Brain microvascular endothelial cell (primary cell): ENCODE data around the gene SHMT2.

Source experiments
- DNase-seq: peaks from one replicate; pipeline ENCODE4 v3.0.0-alpha.2; 2020
- H3K27ac ChIP-seq: fragments of 250-450 bp; sonication (Bioruptor Pico); 2 replicates; pipeline ENCODE4 v1.5.1; 2020; ENCODE audit warnings: mild to moderate bottlenecking, moderate library complexity
- H3K27me3 ChIP-seq: fragments of 250-450 bp; sonication (Bioruptor Pico); replicated peaks from 2 replicates; pipeline ENCODE4 v1.5.1; 2020; ENCODE audit warnings: mild to moderate bottlenecking
- H3K36me3 ChIP-seq: fragments of 250-450 bp; sonication (Bioruptor Pico); replicated peaks from 2 replicates; pipeline ENCODE4 v1.5.1; 2020; ENCODE audit warnings: mild to moderate bottlenecking
- H3K4me3 ChIP-seq: 2 replicates; pipeline ENCODE4 v1.5.1; 2011; ENCODE audit warnings: low read depth, mild to moderate bottlenecking, control low read depth, low read length, moderate library complexity
- CTCF ChIP-seq: IDR thresholded peaks from 2 replicates; pipeline ENCODE4 v1.5.1; 2011; ENCODE audit warnings: low read depth, mild to moderate bottlenecking, moderate library complexity, low read length, control low read depth, inconsistent platforms; ENCODE audit errors: missing control alignments
- in situ Hi-C: cut with HindIII; loops from 2 replicates; pipeline ENCODE4 v1.10.0; 2017; ENCODE audit warnings: low sequenced_read_pairs, low pct_ligation_motif_present

Gene SHMT2

GRCh38 chr12:57250956-57251355 lies 21.4 kb downstream of the SHMT2 start, which contains the start of gene STAC3:
Gene STAC3, minus strand, starts transcription at chr12:57251187. Its CDS starts 1,551 bp downstream, at chr12:57249636.
- DNase-seq, result no peak
- in situ Hi-C loops, result no loop called here
- Histone ChIP-seq H3K27ac (no peak within 1 kb of the TSS), H3K4me3 (no peak within 1 kb of the TSS), H3K36me3 (no peaks in the 10 kb centered on the region), H3K27me3 (no peaks in the 10 kb centered on the region)
- TF ChIP-seq CTCF, result no peak

- no peak for TF ChIP-seq CTCF
- no peak for DNase-seq
- no peaks in the 10 kb centered on the region for H3K27me3 ChIP-seq
- no peak overlapping the region for H3K4me3 ChIP-seq
- no peak overlapping the region for H3K27ac ChIP-seq
- H3K36me3 ChIP-seq, result peaks cover 7% of the 10 kb centered on the region
- in situ Hi-C loops, result no loop called here
Measured at GRCh38 chr12:57254506-57255280, 25.2 kb downstream of the SHMT2 start.

GRCh38 chr12:57255916-57256315 lies 26.4 kb downstream of the SHMT2 start:
- Histone ChIP-seq H3K27me3 (no peaks in the 10 kb centered on the region), H3K4me3 (no peak overlapping the region), H3K36me3 (peaks cover 7% of the 10 kb centered on the region), H3K27ac (no peak overlapping the region)
- in situ Hi-C loops, result no loop called here
- DNase-seq, result no peak
- TF ChIP-seq CTCF, result no peak

GRCh38 chr12:57258977-57259970 lies 29.8 kb downstream of the SHMT2 start:
- in situ Hi-C loops, result no loop called here
- Histone ChIP-seq H3K4me3 (no peak overlapping the region), H3K36me3 (peaks cover 7% of the 10 kb centered on the region), H3K27ac (no peak overlapping the region), H3K27me3 (no peaks in the 10 kb centered on the region)
- no peak for DNase-seq
- TF ChIP-seq CTCF, result no peak

GRCh38 chr12:57260366-57260765 lies 30.9 kb downstream of the SHMT2 start:
- Histone ChIP-seq H3K27me3 (no peaks in the 10 kb centered on the region), H3K4me3 (no peak overlapping the region), H3K36me3 (peaks cover 7% of the 10 kb centered on the region), H3K27ac (no peak overlapping the region)
- TF ChIP-seq CTCF, result no peak
- no peak for DNase-seq
- in situ Hi-C loops, result no loop called here
